B cell (primary cell): ENCODE measurements around the gene TRIAP1. TPM values are rescaled to one million over a fixed set of nuclear protein-coding genes. Genes with fewer than 3 reads are reported as not detected.

Experiments used
- ATAC-seq: fragments of 200-7000 bp; cut with Tn5 transposase; one replicate; pipeline ENCODE4 v1.10.0; 2021; ENCODE audit warnings: low read depth, mild to moderate bottlenecking, moderate number of reproducible peaks, moderate library complexity
- CTCF ChIA-PET: fragments of 350-600 bp; sonication (Branson Sonifier 250); formaldehyde crosslinking; loops from one replicate; lab custom pipeline; 2021; ENCODE audit warnings: antibody characterized with exemption, inconsistent platforms; lab: Charles Lee
- POLR2A ChIA-PET: fragments of 350-600 bp; sonication (Branson Sonifier 250); formaldehyde crosslinking; loops from one replicate; lab custom pipeline; 2021; ENCODE audit warnings: antibody characterized with exemption; lab: Charles Lee
- DNase-seq: peaks from one replicate; pipeline ENCODE4 v3.0.0; 2013
- H2AFZ ChIP-seq: 2 replicates; pipeline ENCODE4 v1.6.1; 2012; ENCODE audit warnings: mild to moderate bottlenecking, low read depth, low read length; ENCODE audit not compliant: insufficient read depth, poor library complexity, severe bottlenecking
- H3K27ac ChIP-seq, 2 donors: 1 replicate in 1 of 2; 2 replicates in 1 of 2; pipeline ENCODE4 v1.5.1; 2012 to 2013; ENCODE audit warnings: low read length in 2 of 2, mild to moderate bottlenecking in 2 of 2, moderate library complexity in 1 of 2
- H3K27me3 ChIP-seq, 4 experiments: fragments of 200-600 bp in 1 of 4; sonication (generic) in 1 of 4; replicated peaks in 1 of 4; 1 replicate in 2 of 4; 2 replicates in 2 of 4; pipeline versions ENCODE4 v1.6.1 to v1.7.0; 2013 to 2016; ENCODE audit warnings: low read length in 3 of 4, mild to moderate bottlenecking in 2 of 4, mixed read lengths in 1 of 4, moderate library complexity in 1 of 4; ENCODE audit not compliant: insufficient read depth in 4 of 4, control insufficient read depth in 3 of 4; ENCODE audit errors: control extremely low read depth in 1 of 4
- H3K36me3 ChIP-seq, 2 experiments: replicated peaks in 1 of 2; 1 replicate in 1 of 2; 2 replicates in 1 of 2; pipeline versions ENCODE4 v1.6.1 to v1.7.1; 2013; ENCODE audit warnings: low read length in 1 of 2; ENCODE audit not compliant: insufficient read depth in 2 of 2, control insufficient read depth in 1 of 2; ENCODE audit errors: control extremely low read depth in 1 of 2, extremely low read depth in 1 of 2
- H3K4me1 ChIP-seq, 2 donors: fragments of 200-600 bp in 1 of 2; sonication (generic) in 1 of 2; 1 replicate in 1 of 2; 2 replicates in 1 of 2; pipeline versions ENCODE4 v1.5.1 to v1.6.1; 2013 to 2017; ENCODE audit warnings: low read length in 2 of 2; ENCODE audit not compliant: control insufficient read depth in 2 of 2, insufficient read depth in 2 of 2
- H3K4me2 ChIP-seq: replicated peaks from 2 replicates; pipeline ENCODE3; 2012; ENCODE audit warnings: mild to moderate bottlenecking, low read depth, low read length; ENCODE audit not compliant: poor library complexity, severe bottlenecking
- H3K4me3 ChIP-seq, 5 experiments: fragments of 200-600 bp in 1 of 5; sonication (generic) in 1 of 5; 1 replicate in 3 of 5; 2 replicates in 2 of 5; pipeline versions ENCODE4 v1.5.1 to v1.7.0; 2011 to 2016; ENCODE audit warnings: low read length in 4 of 5, mild to moderate bottlenecking in 4 of 5, low read depth in 2 of 5, control low read depth in 1 of 5, moderate library complexity in 1 of 5; ENCODE audit not compliant: insufficient read depth in 1 of 5; ENCODE audit errors: control extremely low read depth in 1 of 5, extremely low read depth in 1 of 5
- H3K79me2 ChIP-seq: fragments of 200-600 bp; sonication (generic); one replicate; pipeline ENCODE4 v1.6.0; 2016; ENCODE audit warnings: low read length; ENCODE audit not compliant: control insufficient read depth, insufficient read depth
- H3K9ac ChIP-seq: fragments of 200-600 bp; sonication (generic); 2 replicates; pipeline ENCODE4 v1.6.1; 2017; ENCODE audit warnings: mild to moderate bottlenecking, low read length, moderate library complexity
- H3K9me3 ChIP-seq, 3 donors: one replicate each; pipeline versions ENCODE4 v1.6.1 to v1.7.1; 2013; ENCODE audit warnings: low read length in 2 of 3; ENCODE audit not compliant: control insufficient read depth in 2 of 3, insufficient read depth in 1 of 3; ENCODE audit errors: control extremely low read depth in 1 of 3
- H4K20me1 ChIP-seq: 2 replicates; pipeline ENCODE4 v1.6.0; 2012; ENCODE audit warnings: mild to moderate bottlenecking, low read length; ENCODE audit not compliant: insufficient read depth, control insufficient read depth, poor library complexity, severe bottlenecking
- H3K27ac Mint-ChIP-seq: one replicate; pipeline ENCODE4 v1.8.0; 2021; ENCODE audit warnings: mixed read lengths
- H3K27me3 Mint-ChIP-seq: one replicate; pipeline ENCODE4 v1.8.0; 2021; ENCODE audit warnings: mixed read lengths
- H3K4me1 Mint-ChIP-seq: one replicate; pipeline ENCODE4 v1.8.0; 2021; ENCODE audit warnings: mixed read lengths
- H3K4me3 Mint-ChIP-seq: one replicate; pipeline ENCODE4 v1.8.0; 2021; ENCODE audit warnings: mixed read lengths
- H3K9me3 Mint-ChIP-seq: one replicate; pipeline ENCODE4 v1.8.0; 2022; ENCODE audit warnings: mixed read lengths; ENCODE audit not compliant: insufficient read depth
- CTCF ChIP-seq: fragments of 200-600 bp; IDR thresholded peaks from one replicate; pipeline ENCODE4 v1.8.0; 2022; ENCODE audit warnings: antibody characterized with exemption, mild to moderate bottlenecking
- EZH2 ChIP-seq: IDR thresholded peaks from 2 replicates; pipeline ENCODE4 v1.6.1; 2012; ENCODE audit warnings: borderline replicate concordance, low read depth, mild to moderate bottlenecking, moderate library complexity, low read length; ENCODE audit not compliant: insufficient read depth, poor library complexity, severe bottlenecking
- WGBS: methylation state at CpG from one replicate; pipeline ENCODE4 v1.1.5; 2013; ENCODE audit warnings: missing lambda C conversion rate; ENCODE audit not compliant: insufficient coverage; 5-methylcytosine and 5-hydroxymethylcytosine counted together
- intact Hi-C: fragments of 100-400 bp; cut with micrococcal nuclease; formaldehyde crosslinking; loops from one replicate; pipeline ENCODE4 v1.10.0; 2022
- polyA plus RNA-seq: library from polyadenylated mRNA; depleted of rRNA; stranded (reverse); fragments of >200 nt; gene quantifications from 2 replicates; pipeline ENCODE4 v1.2.3, GENCODE V29; 2012
- total RNA-seq, 2 donors: library from RNA; stranded (reverse); fragments of 120-200 nt in 1 of 2; gene quantifications; 1 replicate in 1 of 2; 2 replicates in 1 of 2; pipeline versions ENCODE4 v1.2.3 to v1.2.4, GENCODE V29; 2013 to 2022

Gene TRIAP1
- total and polyA plus RNA-seq, 2 donors (not counting 1 experiment from before 2014, with no cell fraction given), result 13.8 to 19.6 TPM

- Histone ChIP-seq H3K4me1 (no peaks in the 10 kb centered on the region), H2AFZ (no peak overlapping the region), H3K9ac (no peak overlapping the region), H3K4me3 (no peak overlapping the region), H3K4me2 (no peak overlapping the region), H4K20me1 (no peaks in the 10 kb centered on the region), H3K79me2 (no peaks in the 10 kb centered on the region), H3K27me3 (peaks cover 0 to 14% (median 0%) of the 10 kb centered on the region in 4 experiments), H3K27ac (no peak overlapping the region), H3K36me3 (no peaks in the 10 kb centered on the region), H3K9me3 (peaks cover 0 to 6% (median 0%) of the 10 kb centered on the region in 3 donors)
- Mint-ChIP-seq H3K4me1 (no peaks in the 10 kb centered on the region), H3K4me3 (no peak overlapping the region), H3K27me3 (peaks cover 45% of the 10 kb centered on the region), H3K9me3 (no peaks in the 10 kb centered on the region), H3K27ac (no peak overlapping the region)
- DNase-seq (no peak), ATAC-seq (no peak)
- ChIA-PET POLR2A (no interaction called here), CTCF (no interaction called here)
- WGBS, result 40% methylated on average over 1 of the region's 5 CpGs
- no peak for TF ChIP-seq EZH2
- TF ChIP-seq CTCF, result no peak
- intact Hi-C loops, result no loop called here
These were observed 46.7 kb downstream of the TRIAP1 start for GRCh38 chr12:120399531-120399930.

- DNase-seq, result no peak
- Mint-ChIP-seq H3K9me3 (no peaks in the 10 kb centered on the region), H3K27me3 (peaks cover 43% of the 10 kb centered on the region), H3K4me3 (no peak overlapping the region), H3K4me1 (no peaks in the 10 kb centered on the region), H3K27ac (no peak overlapping the region)
- TF ChIP-seq CTCF, result no peak
- no peak for TF ChIP-seq EZH2
- Histone ChIP-seq H3K9me3 (peaks cover 0 to 2% (median 0%) of the 10 kb centered on the region in 3 donors), H2AFZ (no peak overlapping the region), H3K4me2 (no peak overlapping the region), H4K20me1 (no peaks in the 10 kb centered on the region), H3K4me1 (no peaks in the 10 kb centered on the region), H3K79me2 (no peaks in the 10 kb centered on the region), H3K9ac (no peak overlapping the region), H3K27me3 (peaks cover 0 to 14% (median 0%) of the 10 kb centered on the region in 4 experiments), H3K4me3 (no peak overlapping the region), H3K27ac (no peak overlapping the region), H3K36me3 (no peaks in the 10 kb centered on the region)
- intact Hi-C loops, result no loop called here
- no peak for ATAC-seq
- 84% methylated on average over 27 of the region's 33 CpGs for WGBS
- POLR2A ChIA-PET, result no interaction called here
- CTCF ChIA-PET, result no interaction called here
These were observed 48.2 kb downstream of the TRIAP1 start for GRCh38 chr12:120397824-120398540.
